ENCODE data around the gene NDUFA13. TPM values are rescaled to one million over a fixed set of nuclear protein-coding genes. Genes with fewer than 3 reads are reported as not detected.

NDUFA13 gene
- total and polyA plus RNA-seq, 2 experiments from 2014 or later: 80.4 to 615 TPM

DNA sequence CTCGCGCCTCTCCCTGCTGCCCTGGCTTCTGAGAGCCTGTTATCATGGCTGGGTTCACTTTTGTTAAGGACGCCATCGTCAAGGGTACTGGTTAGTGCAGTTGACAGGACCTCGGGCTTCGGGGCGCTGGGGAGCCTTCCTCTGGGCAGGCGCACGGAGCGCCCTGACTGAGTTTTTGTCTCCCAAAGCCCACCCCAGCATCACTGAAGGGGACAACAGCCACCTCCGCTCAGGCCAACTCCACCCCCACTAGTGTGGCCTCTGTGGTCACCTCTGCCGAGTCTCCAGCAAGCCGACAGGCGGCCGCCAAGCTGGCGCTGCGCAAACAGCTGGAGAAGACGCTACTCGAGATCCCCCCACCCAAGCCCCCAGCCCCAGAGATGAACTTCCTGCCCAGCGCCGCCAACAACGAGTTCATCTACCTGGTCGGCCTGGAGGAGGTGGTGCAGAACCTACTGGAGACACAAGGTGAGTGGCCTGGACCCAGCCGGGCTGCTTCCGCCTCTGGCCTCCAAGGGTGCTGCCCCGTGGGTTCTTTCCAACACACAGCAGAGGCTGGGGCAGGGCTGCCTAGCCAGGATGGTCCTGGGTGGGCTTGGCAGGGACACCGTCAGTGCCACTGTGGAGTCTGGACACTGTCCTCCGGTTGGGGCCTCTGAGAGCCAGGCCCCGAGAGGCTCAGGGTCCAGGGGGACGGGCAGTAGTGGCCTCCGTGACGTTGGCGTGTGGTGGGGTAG lies 17.6 kb upstream of the NDUFA13 start:
- Histone ChIP-seq H4K20me1 (ENCODE audit: insufficient read depth, poor library complexity, severe bottlenecking) (no peaks in the 10 kb centered on the region), H3K79me2 (no peaks in the 10 kb centered on the region), H3K4me2 (no peak overlapping the region), H3K4me3 (no peak overlapping the region), H3K27me3 (no peaks in the 10 kb centered on the region), H3K9me3 (ENCODE audit: low read depth) (no peaks in the 10 kb centered on the region), H3K27ac (no peak overlapping the region), H3K36me3 (replicated peaks; ENCODE audit: insufficient read depth, low read depth) (no peaks in the 10 kb centered on the region), H3K4me1 (ENCODE audit: insufficient read depth) (no peaks in the 10 kb centered on the region), H3K9me2 (replicated peaks; ENCODE audit: insufficient read depth) (no peaks in the 10 kb centered on the region), H2AFZ (no peak overlapping the region)
- TF ChIP-seq EZH2phosphoT487 (IDR thresholded peaks at IDR 0.05; ENCODE audit: low read depth, severe bottlenecking, unreplicated experiment) (no peak), EZH2 (IDR thresholded peaks at IDR 0.05; ENCODE audit: borderline replicate concordance) (no peak)
- TF ChIP-seq, protein P1, sequence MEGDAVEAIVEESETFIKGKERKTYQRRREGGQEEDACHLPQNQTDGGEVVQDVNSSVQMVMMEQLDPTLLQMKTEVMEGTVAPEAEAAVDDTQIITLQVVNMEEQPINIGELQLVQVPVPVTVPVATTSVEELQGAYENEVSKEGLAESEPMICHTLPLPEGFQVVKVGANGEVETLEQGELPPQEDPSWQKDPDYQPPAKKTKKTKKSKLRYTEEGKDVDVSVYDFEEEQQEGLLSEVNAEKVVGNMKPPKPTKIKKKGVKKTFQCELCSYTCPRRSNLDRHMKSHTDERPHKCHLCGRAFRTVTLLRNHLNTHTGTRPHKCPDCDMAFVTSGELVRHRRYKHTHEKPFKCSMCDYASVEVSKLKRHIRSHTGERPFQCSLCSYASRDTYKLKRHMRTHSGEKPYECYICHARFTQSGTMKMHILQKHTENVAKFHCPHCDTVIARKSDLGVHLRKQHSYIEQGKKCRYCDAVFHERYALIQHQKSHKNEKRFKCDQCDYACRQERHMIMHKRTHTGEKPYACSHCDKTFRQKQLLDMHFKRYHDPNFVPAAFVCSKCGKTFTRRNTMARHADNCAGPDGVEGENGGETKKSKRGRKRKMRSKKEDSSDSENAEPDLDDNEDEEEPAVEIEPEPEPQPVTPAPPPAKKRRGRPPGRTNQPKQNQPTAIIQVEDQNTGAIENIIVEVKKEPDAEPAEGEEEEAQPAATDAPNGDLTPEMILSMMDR (IDR thresholded peaks at IDR 0.05; ENCODE audit: poor library complexity): no peak
- 96% methylated on average over 31 of the region's 33 CpGs for WGBS (ENCODE audit: low lambda C conversion rate, missing lambda C conversion rate)
- DNase-seq (ENCODE audit: low spot score): no peak

DNA sequence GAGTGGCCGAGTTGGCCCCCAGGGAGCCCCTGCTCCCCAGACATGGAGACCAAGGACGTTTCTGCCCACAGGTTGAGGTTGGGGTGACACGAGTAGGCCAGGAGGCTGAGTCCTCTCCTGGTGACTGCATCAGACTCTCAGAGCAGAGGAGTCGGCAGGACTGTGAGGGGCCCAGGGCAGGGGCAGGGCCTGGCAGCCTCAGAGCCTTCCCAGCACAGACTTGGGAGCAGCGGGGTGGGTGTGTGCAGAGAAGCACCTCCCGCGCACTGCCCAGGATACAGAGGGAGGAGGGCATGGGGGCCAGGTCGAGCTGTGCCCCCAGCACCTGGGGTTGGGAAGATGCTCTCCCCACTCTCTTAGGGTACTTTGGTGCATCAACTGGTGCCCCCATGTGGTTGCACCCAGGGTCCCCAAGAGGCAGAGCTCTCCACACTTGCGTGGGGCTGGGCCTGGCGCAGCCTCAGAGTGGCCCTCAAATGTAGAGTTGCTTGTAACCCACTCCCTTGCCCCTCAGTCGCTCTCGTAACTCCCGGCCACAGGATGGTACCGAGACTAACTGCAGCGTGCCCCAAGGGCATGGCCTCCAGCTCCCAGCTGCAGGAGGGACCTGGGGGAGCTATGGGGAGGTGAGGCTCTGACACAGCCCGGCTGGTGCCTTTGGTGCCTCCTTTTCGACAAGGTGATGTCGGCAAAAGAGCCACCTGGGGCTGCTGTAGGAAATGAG lies 16.6 kb upstream of the NDUFA13 start:
- WGBS (ENCODE audit: low lambda C conversion rate, missing lambda C conversion rate): 94% methylated on average over 18 of the region's 18 CpGs
- TF ChIP-seq, protein P1 (IDR thresholded peaks at IDR 0.05; ENCODE audit: poor library complexity): no peak
- Histone ChIP-seq H3K36me3 (replicated peaks; ENCODE audit: insufficient read depth, low read depth) (no peaks in the 10 kb centered on the region), H3K79me2 (no peaks in the 10 kb centered on the region), H4K20me1 (ENCODE audit: insufficient read depth, poor library complexity, severe bottlenecking) (no peaks in the 10 kb centered on the region), H3K4me1 (ENCODE audit: insufficient read depth) (no peaks in the 10 kb centered on the region), H3K9me2 (replicated peaks; ENCODE audit: insufficient read depth) (no peaks in the 10 kb centered on the region), H3K9me3 (ENCODE audit: low read depth) (no peaks in the 10 kb centered on the region), H3K4me3 (no peak overlapping the region), H3K27me3 (no peaks in the 10 kb centered on the region), H2AFZ (no peak overlapping the region), H3K27ac (no peak overlapping the region), H3K4me2 (no peak overlapping the region)
- no peak for DNase-seq (ENCODE audit: low spot score)

DNA sequence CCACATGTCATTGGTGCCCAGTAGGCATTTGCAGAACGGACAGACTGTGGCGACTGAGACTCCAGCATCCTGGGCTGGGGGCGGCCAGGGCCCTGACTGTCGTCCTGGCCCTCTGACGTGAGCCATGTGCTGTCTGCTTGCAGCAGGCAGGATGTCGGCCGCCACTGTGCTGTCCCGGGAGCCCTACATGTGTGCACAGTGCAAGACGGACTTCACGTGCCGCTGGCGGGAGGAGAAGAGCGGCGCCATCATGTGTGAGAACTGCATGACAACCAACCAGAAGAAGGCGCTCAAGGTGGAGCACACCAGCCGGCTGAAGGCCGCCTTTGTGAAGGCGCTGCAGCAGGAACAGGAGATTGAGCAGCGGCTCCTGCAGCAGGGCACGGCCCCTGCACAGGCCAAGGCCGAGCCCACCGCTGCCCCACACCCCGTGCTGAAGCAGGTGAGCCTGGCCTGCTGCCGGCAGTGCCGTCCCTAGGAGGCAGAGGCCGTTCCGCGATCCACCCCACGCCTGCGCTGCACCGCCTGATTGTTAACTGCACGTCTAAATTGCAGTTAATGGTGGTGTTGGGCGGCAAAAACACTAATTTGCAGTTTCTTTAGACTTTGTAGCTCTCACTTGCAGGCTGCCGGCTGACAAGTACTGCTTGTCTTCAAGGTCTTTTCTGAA lies 14.9 kb upstream of the NDUFA13 start:
- Histone ChIP-seq H3K27me3 (no peaks in the 10 kb centered on the region), H4K20me1 (ENCODE audit: insufficient read depth, poor library complexity, severe bottlenecking) (no peaks in the 10 kb centered on the region), H3K36me3 (replicated peaks; ENCODE audit: insufficient read depth, low read depth) (no peaks in the 10 kb centered on the region), H3K4me2 (no peak overlapping the region), H3K4me1 (ENCODE audit: insufficient read depth) (no peaks in the 10 kb centered on the region), H2AFZ (no peak overlapping the region), H3K4me3 (no peak overlapping the region), H3K9me2 (replicated peaks; ENCODE audit: insufficient read depth) (no peaks in the 10 kb centered on the region), H3K27ac (no peak overlapping the region), H3K9me3 (ENCODE audit: low read depth) (no peaks in the 10 kb centered on the region), H3K79me2 (no peaks in the 10 kb centered on the region)
- WGBS (ENCODE audit: low lambda C conversion rate, missing lambda C conversion rate): 94% methylated on average over 34 of the region's 34 CpGs
- DNase-seq (ENCODE audit: low spot score): no peak
- TF ChIP-seq EZH2phosphoT487 (IDR thresholded peaks at IDR 0.05; ENCODE audit: low read depth, severe bottlenecking, unreplicated experiment) (no peak), EZH2 (IDR thresholded peaks at IDR 0.05; ENCODE audit: borderline replicate concordance) (no peak)
- TF ChIP-seq, protein P1 (IDR thresholded peaks at IDR 0.05; ENCODE audit: poor library complexity): no peak

Data from hepatocyte (in vitro differentiated cells).